ENCODE data around the gene INSIG2. TPM values are rescaled to one million over a fixed set of nuclear protein-coding genes. Genes with fewer than 3 reads are reported as not detected.

The INSIG2 gene
- polyA plus RNA-seq, 4 donors, result 28.5 to 37.6 (median 34.4) TPM

- DNase-seq (ENCODE audit: low read depth in 4 of 4, low spot score in 3 of 4), result no peak
Measured at GRCh38 chr2:118097657-118098056, 9.4 kb downstream of the INSIG2 start.

- DNase-seq (ENCODE audit: low read depth in 4 of 4, low spot score in 3 of 4), result no peak
Measured at GRCh38 chr2:118098307-118099030, 10.2 kb downstream of the INSIG2 start.

DNA sequence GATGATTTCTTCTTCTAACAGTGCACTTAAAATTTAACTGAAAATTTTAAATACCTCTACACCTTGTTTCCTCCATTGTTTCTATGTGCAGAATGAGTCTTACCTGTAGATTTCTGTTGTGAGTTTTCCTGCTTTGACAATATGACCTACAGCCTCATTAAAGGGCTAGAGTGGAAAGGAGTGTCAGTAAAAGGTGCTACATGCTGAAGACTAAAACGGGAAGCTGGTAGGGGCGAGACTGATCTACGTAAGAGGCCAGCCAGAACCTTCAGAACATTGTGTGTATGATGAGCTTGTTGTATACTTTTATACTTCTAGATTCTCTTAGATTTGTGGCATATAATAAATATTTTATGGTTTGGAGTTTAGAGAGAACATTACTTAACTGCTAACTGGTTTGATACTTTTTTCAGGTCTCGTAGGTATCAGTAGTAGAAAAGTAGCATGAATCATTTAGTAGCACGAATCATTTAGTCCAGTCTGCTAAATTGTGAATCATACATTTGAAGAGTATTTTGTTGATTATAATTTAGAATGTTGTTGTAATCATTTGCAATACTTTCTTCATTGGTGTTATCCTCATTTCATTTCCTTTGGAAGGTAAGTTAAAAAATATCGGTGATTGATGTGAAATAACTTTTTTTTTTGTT, 14.3 kb downstream of the INSIG2 start:
- DNase-seq (ENCODE audit: low read depth in 4 of 4, low spot score in 3 of 4), result no peak

- no peak for DNase-seq (ENCODE audit: low read depth in 4 of 4, low spot score in 3 of 4)
Measured at GRCh38 chr2:118103951-118104940, 16.0 kb downstream of the INSIG2 start.

GRCh38 chr2:118105497-118105896, 17.2 kb downstream of the INSIG2 start:
- no peak for DNase-seq (ENCODE audit: low read depth in 4 of 4, low spot score in 3 of 4)

GRCh38 chr2:118106926-118107325, 18.7 kb downstream of the INSIG2 start:
- DNase-seq (ENCODE audit: low read depth in 4 of 4, low spot score in 3 of 4), result no peak

DNA sequence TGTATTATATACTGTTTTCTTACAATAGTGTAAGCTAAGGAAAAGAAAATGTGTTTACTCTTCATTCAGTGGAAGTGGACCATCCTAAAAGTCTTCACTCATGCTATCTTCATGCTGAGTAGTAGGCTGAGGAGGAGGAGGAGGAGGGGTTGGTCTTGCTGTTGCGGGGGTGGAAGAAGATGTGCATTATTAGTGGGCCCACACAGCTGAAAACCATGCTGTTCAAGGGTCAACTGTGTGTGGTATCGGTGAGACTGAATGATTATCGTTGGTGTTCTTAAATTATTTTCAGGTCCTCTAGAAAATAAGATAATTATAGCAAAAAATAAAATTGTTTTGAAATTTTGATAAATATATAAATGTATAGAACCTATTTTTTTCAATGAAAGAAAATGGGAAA, 22.0 kb downstream of the INSIG2 start:
- no peak for DNase-seq (ENCODE audit: low read depth in 4 of 4, low spot score in 3 of 4)

- no peak for DNase-seq (ENCODE audit: low read depth in 4 of 4, low spot score in 3 of 4)
Measured at GRCh38 chr2:118110991-118111390, 22.7 kb downstream of the INSIG2 start.

DNA sequence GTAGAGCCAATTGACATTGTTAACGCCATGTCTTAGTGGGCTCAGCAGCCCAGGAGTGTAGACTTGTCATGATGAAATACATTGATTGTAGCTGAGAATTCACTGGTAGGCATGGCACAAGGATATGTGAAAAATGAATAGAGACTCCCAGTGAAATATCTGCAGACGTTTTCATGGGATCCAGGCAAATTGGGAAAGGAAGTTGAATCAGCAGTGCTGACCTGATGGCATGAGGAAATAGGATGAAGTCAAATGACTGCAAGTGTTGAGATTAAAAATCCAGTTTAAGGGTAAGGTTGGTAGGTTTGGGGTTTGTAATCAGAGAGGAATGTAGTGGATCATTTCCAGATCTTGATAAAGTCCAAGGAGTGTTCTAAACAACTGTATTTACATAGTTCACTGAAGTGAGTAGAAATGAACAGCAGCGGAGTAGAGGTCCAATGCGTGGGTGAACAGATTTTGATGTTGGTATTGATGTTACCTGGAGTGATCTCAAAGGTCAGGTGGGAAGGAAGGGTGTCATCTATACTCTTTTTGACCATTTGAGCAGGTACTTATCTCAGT, 24.6 kb downstream of the INSIG2 start:
- DNase-seq (ENCODE audit: low read depth in 4 of 4, low spot score in 3 of 4), result no peak

DNA sequence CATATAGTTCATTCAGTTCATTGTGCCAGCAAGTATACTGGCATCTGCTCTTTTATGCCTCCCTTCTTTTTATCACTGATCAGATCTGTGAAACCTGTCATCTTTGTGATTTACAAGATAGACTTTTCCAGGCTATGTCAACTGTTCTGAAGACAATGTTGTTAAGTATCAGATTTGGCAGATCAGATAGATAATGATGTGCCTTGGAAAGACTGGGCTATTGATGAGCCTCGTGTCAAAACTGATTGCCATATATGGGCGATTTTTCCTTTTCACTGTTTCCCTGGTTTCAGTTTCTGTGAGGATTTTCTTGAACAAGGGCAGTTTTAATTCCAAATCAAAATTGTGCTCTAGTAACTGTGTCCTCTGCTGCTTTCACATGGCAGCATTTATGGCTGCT, 26.6 kb downstream of the INSIG2 start:
- DNase-seq (ENCODE audit: low read depth in 4 of 4, low spot score in 3 of 4), result no peak

GRCh38 chr2:118115761-118116160, 27.5 kb downstream of the INSIG2 start:
- no peak for DNase-seq (ENCODE audit: low read depth in 4 of 4, low spot score in 3 of 4)

GRCh38 chr2:118118479-118118878, 30.2 kb downstream of the INSIG2 start:
- DNase-seq (ENCODE audit: low read depth in 4 of 4, low spot score in 3 of 4), result no peak

- DNase-seq (ENCODE audit: low read depth in 4 of 4, low spot score in 3 of 4), result no peak
Measured at GRCh38 chr2:118119158-118119727, 31.0 kb downstream of the INSIG2 start.

GRCh38 chr2:118119761-118120400, 31.6 kb downstream of the INSIG2 start:
- no peak for DNase-seq (ENCODE audit: low read depth in 4 of 4, low spot score in 3 of 4)

GRCh38 chr2:118120401-118120780, 32.1 kb downstream of the INSIG2 start:
- no peak for DNase-seq (ENCODE audit: low read depth in 4 of 4, low spot score in 3 of 4)

GRCh38 chr2:118121101-118121500, 32.8 kb downstream of the INSIG2 start:
- DNase-seq (ENCODE audit: low read depth in 4 of 4, low spot score in 3 of 4), result no peak

DNA sequence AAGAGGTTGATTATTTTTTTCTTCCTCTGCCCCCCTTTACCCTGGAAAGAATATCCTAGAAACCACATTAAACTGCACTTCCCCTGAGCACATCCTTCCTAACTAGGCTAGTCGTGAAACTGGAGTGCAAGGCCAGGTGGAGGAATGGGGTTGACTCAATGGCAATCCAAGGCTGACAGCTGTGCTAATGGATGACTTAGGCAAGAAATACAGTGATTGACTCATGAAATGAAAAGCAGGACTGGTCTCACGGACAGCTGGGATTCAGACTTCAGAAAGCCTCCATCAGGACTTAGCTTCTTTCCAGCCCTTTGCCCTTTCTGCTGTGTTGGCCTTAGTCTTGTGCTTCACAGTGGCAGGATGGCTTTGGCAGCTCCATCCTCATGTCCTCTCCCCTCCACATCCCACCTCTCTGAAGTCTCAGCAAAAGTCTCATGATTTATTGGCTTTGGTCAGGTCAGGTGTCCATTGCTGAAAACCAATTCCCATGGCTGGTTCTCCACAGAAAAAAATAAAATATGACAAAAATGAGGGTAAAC, 33.8 kb downstream of the INSIG2 start:
- no peak for DNase-seq (ENCODE audit: low read depth in 4 of 4, low spot score in 3 of 4)

DNA sequence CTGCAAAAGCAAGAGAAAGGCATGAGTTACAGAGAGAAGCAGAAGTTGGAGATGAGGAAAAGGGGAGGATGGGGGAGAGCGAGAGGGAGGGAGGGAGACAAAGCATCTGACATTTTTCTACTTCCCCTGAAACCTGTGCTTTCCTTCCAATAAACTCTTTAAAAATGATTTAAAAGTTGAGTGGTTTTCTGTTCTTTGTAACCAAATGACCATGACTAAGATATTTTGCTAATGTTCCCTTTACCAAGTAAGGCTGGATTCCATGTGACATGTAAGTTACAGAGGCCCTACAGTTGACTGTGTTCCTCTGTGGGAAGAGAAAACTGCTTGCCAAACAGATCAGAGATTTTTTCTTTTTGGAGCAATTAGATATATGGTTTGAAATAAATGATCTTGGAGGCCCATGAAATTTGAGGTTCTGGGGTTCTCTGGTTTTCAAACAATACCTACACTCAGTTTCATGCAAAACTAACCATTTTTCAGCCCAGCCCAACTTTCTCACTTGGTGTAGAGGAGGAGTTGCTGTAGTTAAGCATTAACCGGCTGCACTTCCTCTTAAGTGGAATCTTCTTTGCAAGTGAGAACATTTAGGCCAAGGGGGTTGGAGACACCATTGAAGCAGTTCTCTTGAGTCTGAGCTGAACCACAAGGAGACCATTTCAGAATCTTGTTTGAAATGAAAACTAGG, 34.5 kb downstream of the INSIG2 start:
- DNase-seq (ENCODE audit: low read depth in 4 of 4, low spot score in 3 of 4), result no peak

- DNase-seq (ENCODE audit: low read depth in 4 of 4, low spot score in 3 of 4), result no peak
Measured at GRCh38 chr2:118123561-118124232, 35.4 kb downstream of the INSIG2 start.
